SU-DHL-6 (cell line): ENCODE measurements around the gene PAPSS1.

Experiments used
- H2AFZ ChIP-seq: fragments of 200-600 bp; sonication (generic); 2 replicates; pipeline ENCODE4 v1.6.1; 2014; ENCODE audit warnings: low read depth, mild to moderate bottlenecking, moderate library complexity, mixed read lengths, antibody characterized with exemption, low read length; ENCODE audit not compliant: severe bottlenecking
- H3F3A ChIP-seq: fragments of 200-600 bp; shearing (Covaris generic); 2 replicates; pipeline ENCODE4 v1.6.0; 2016; ENCODE audit warnings: antibody characterized with exemption, mild to moderate bottlenecking; ENCODE audit not compliant: insufficient read depth
- H3K27ac ChIP-seq: fragments of 200-600 bp; sonication (generic); 2 replicates; pipeline ENCODE4 v1.5.1; 2016; ENCODE audit warnings: low read depth, mild to moderate bottlenecking, low read length, moderate library complexity, mixed read lengths
- H3K27me3 ChIP-seq: fragments of 200-600 bp; sonication (generic), shearing (Covaris generic); 2 replicates; pipeline ENCODE4 v1.6.0; 2014; ENCODE audit warnings: mild to moderate bottlenecking, low read length
- H3K36me3 ChIP-seq: fragments of 200-600 bp; sonication (generic); 2 replicates; pipeline ENCODE4 v1.6.1; 2014; ENCODE audit warnings: mild to moderate bottlenecking, low read length, mixed read lengths
- H3K4me2 ChIP-seq: fragments of 300-600, 200-600 bp; shearing (Covaris generic), sonication (generic); 2 replicates; pipeline ENCODE4 v1.6.0; 2014; ENCODE audit warnings: low read length, low read depth, mild to moderate bottlenecking; ENCODE audit not compliant: poor library complexity, severe bottlenecking
- H3K4me3 ChIP-seq: fragments of 200-600 bp; sonication (generic); 2 replicates; pipeline ENCODE4 v1.5.1; 2014; ENCODE audit warnings: antibody characterized with exemption, low read length, mild to moderate bottlenecking, mixed read lengths; ENCODE audit not compliant: insufficient read depth, poor library complexity, severe bottlenecking
- H3K79me2 ChIP-seq: fragments of 200-600 bp; sonication (generic); 2 replicates; pipeline ENCODE4 v1.6.1; 2014; ENCODE audit warnings: mild to moderate bottlenecking, low read length, moderate library complexity; ENCODE audit not compliant: insufficient read depth
- H3K9ac ChIP-seq: fragments of 200-600 bp; sonication (generic); 2 replicates; pipeline ENCODE4 v1.7.0; 2014; ENCODE audit warnings: mild to moderate bottlenecking, low read length
- H3K9me2 ChIP-seq: fragments of 200-600 bp; sonication (generic); replicated peaks from 2 replicates; pipeline ENCODE4 v1.6.1; 2014; ENCODE audit warnings: low read length; ENCODE audit not compliant: insufficient read depth
- H3K9me3 ChIP-seq: fragments of 200-600 bp; sonication (generic); 2 replicates; pipeline ENCODE4 v1.6.1; 2014; ENCODE audit warnings: low read length, mixed read lengths; ENCODE audit not compliant: insufficient read depth
- H4K20me1 ChIP-seq: fragments of 200-600 bp; sonication (generic); 2 replicates; pipeline ENCODE4 v1.6.1; 2014; ENCODE audit warnings: low read depth, mild to moderate bottlenecking, antibody characterized with exemption, low read length, moderate library complexity, mixed read lengths
- CTCF ChIP-seq: fragments of 200-600 bp; sonication (generic); IDR thresholded peaks from one replicate; pipeline ENCODE4 v1.5.1; 2017; ENCODE audit warnings: antibody characterized with exemption, mild to moderate bottlenecking, low read length, moderate library complexity; ENCODE audit not compliant: insufficient read depth, poor library complexity, severe bottlenecking
- EZH2phosphoT487 ChIP-seq: fragments of 200-600 bp; sonication (generic), shearing (Covaris generic); conservative IDR thresholded peaks from 2 replicates; pipeline ENCODE4 v1.6.1; 2018; ENCODE audit warnings: mild to moderate bottlenecking, antibody characterized with exemption, low read length, moderate library complexity, mixed read lengths

PAPSS1 gene

GRCh38 chr4:107586371-107586770, 133.7 kb downstream of the PAPSS1 start:
- Histone ChIP-seq H3K9ac (no peak overlapping the region), H3F3A (no peaks in the 10 kb centered on the region), H3K4me3 (no peak overlapping the region), H3K36me3 (no peaks in the 10 kb centered on the region), H3K4me2 (no peak overlapping the region), H3K27me3 (no peaks in the 10 kb centered on the region), H3K79me2 (no peaks in the 10 kb centered on the region), H4K20me1 (no peaks in the 10 kb centered on the region), H2AFZ (no peak overlapping the region), H3K9me2 (no peaks in the 10 kb centered on the region), H3K27ac (no peak overlapping the region), H3K9me3 (no peaks in the 10 kb centered on the region)
- no peak for TF ChIP-seq CTCF
- TF ChIP-seq EZH2phosphoT487, result no peak

- Histone ChIP-seq H3K4me2 (no peak overlapping the region), H2AFZ (no peak overlapping the region), H3K9ac (no peak overlapping the region), H3K79me2 (no peaks in the 10 kb centered on the region), H3K27me3 (no peaks in the 10 kb centered on the region), H3K36me3 (no peaks in the 10 kb centered on the region), H3K9me2 (no peaks in the 10 kb centered on the region), H3F3A (no peaks in the 10 kb centered on the region), H4K20me1 (no peaks in the 10 kb centered on the region), H3K27ac (no peak overlapping the region), H3K9me3 (no peaks in the 10 kb centered on the region), H3K4me3 (no peak overlapping the region)
- TF ChIP-seq EZH2phosphoT487 (no peak), CTCF (no peak)
These were observed 140.9 kb downstream of the PAPSS1 start for GRCh38 chr4:107579099-107579498.

- H3K27me3 ChIP-seq, result no peaks in the 10 kb centered on the region
- no peak overlapping the region for H3K4me3 ChIP-seq
- H3K9ac ChIP-seq, result no peak overlapping the region
- no peaks in the 10 kb centered on the region for H3K79me2 ChIP-seq
- no peaks in the 10 kb centered on the region for H3K9me3 ChIP-seq
- no peak overlapping the region for H2AFZ ChIP-seq
- no peaks in the 10 kb centered on the region for H4K20me1 ChIP-seq
- H3K27ac ChIP-seq, result no peak overlapping the region
- H3K36me3 ChIP-seq, result no peaks in the 10 kb centered on the region
- H3F3A ChIP-seq, result no peaks in the 10 kb centered on the region
- no peak overlapping the region for H3K4me2 ChIP-seq
- TF ChIP-seq EZH2phosphoT487 (no peak), CTCF (no peak)
- H3K9me2 ChIP-seq, result no peaks in the 10 kb centered on the region
These were observed 141.7 kb downstream of the PAPSS1 start for GRCh38 chr4:107578321-107578720.
